CD4-positive, CD25-positive, alpha-beta regulatory T cell (primary cell): ENCODE data around the gene RAB20. TPM values are rescaled to one million over a fixed set of nuclear protein-coding genes. Genes with fewer than 3 reads are reported as not detected.

Source experiments
- ATAC-seq, 2 donors: fragments of 150-1000 bp; cut with Tn5 transposase; one replicate each; pipeline ENCODE4 v1.10.0; 2021; ENCODE audit warnings: low read depth in 2 of 2, moderate number of reproducible peaks in 2 of 2, moderate library complexity in 1 of 2
- DNase-seq, 3 donors: peaks; one replicate each; pipeline versions ENCODE4 v3.0.0 to v3.0.0-alpha.2; 2012 to 2022; ENCODE audit warnings: mixed read lengths in 1 of 3
- H3K27ac ChIP-seq: one replicate; pipeline ENCODE4 v1.7.0; 2013; ENCODE audit warnings: mild to moderate bottlenecking, low read length; ENCODE audit not compliant: insufficient read depth, poor library complexity, severe bottlenecking
- H3K27me3 ChIP-seq: one replicate; pipeline ENCODE4 v1.7.0; 2013; ENCODE audit warnings: low read length; ENCODE audit not compliant: control insufficient read depth, insufficient read depth
- H3K36me3 ChIP-seq: one replicate; pipeline ENCODE4 v1.7.0; 2013; ENCODE audit warnings: mild to moderate bottlenecking, low read length, moderate library complexity; ENCODE audit not compliant: control insufficient read depth, insufficient read depth
- H3K4me1 ChIP-seq: 2 replicates; pipeline ENCODE4 v1.7.0; 2013; ENCODE audit warnings: mild to moderate bottlenecking, low read length; ENCODE audit not compliant: insufficient read depth, control insufficient read depth, poor library complexity, severe bottlenecking
- H3K4me3 ChIP-seq: one replicate; pipeline ENCODE4 v1.7.0; 2013; ENCODE audit warnings: low read depth, mild to moderate bottlenecking, low read length, moderate library complexity
- H3K9me3 ChIP-seq, 2 experiments: 1 replicate in 1 of 2; 2 replicates in 1 of 2; pipeline ENCODE4 v1.7.0; 2013; ENCODE audit warnings: low read length in 2 of 2, mild to moderate bottlenecking in 1 of 2, moderate library complexity in 1 of 2; ENCODE audit not compliant: control insufficient read depth in 2 of 2
- H3K27ac Mint-ChIP-seq, 3 donors: one replicate each; pipeline ENCODE4 v1.8.0; 2020 to 2022; ENCODE audit warnings: mild to moderate bottlenecking in 3 of 3, mixed read lengths in 3 of 3, moderate library complexity in 2 of 3
- H3K27me3 Mint-ChIP-seq: one replicate; pipeline ENCODE4 v1.8.0; 2022; ENCODE audit warnings: mild to moderate bottlenecking, mixed read lengths
- H3K36me3 Mint-ChIP-seq: one replicate; pipeline ENCODE4 v1.8.0; 2020; ENCODE audit warnings: mixed read lengths
- H3K4me1 Mint-ChIP-seq, 4 donors: one replicate each; pipeline ENCODE4 v1.8.0; 2020 to 2022; ENCODE audit warnings: mixed read lengths in 4 of 4, mild to moderate bottlenecking in 1 of 4
- H3K4me3 Mint-ChIP-seq, 4 donors: one replicate each; pipeline ENCODE4 v1.8.0; 2020 to 2022; ENCODE audit warnings: mild to moderate bottlenecking in 4 of 4, mixed read lengths in 4 of 4, moderate library complexity in 3 of 4
- H3K9me3 Mint-ChIP-seq, 7 donors: one replicate each; pipeline ENCODE4 v1.8.0; 2020 to 2022; ENCODE audit warnings: mixed read lengths in 7 of 7, mild to moderate bottlenecking in 3 of 7, moderate library complexity in 2 of 7
- polyA plus RNA-seq, 4 donors: library from polyadenylated mRNA; unstranded; fragments of 300-500 nt; fragmentation: Illumina TruSeq; gene quantifications; one replicate each; pipeline ENCODE4 v1.2.3, GENCODE V29; 2021
- total RNA-seq: library from RNA; stranded (reverse); gene quantifications from one replicate; pipeline ENCODE4 v1.2.3, GENCODE V29; 2022

The RAB20 gene
- total and polyA plus RNA-seq, 5 donors from 2014 or later, result 1.2 to 4.7 (median 2.4) TPM; not detected in 1

- ATAC-seq (no peak), DNase-seq (no peak)
- no peak overlapping the region for H3K4me3 Mint-ChIP-seq
- H3K9me3 Mint-ChIP-seq, result no peaks in the 10 kb centered on the region
- peaks cover 4% of the 10 kb centered on the region for H3K27me3 ChIP-seq
- peaks cover 0 to 24% (median 18%) of the 10 kb centered on the region in 4 donors for H3K4me1 Mint-ChIP-seq
- no peaks in the 10 kb centered on the region for H3K9me3 ChIP-seq
- no peaks in the 10 kb centered on the region for H3K36me3 Mint-ChIP-seq
- H3K27ac Mint-ChIP-seq, result no peak overlapping the region
- H3K4me3 ChIP-seq, result no peak overlapping the region
- peaks cover 18% of the 10 kb centered on the region for H3K4me1 ChIP-seq
- no peaks in the 10 kb centered on the region for H3K36me3 ChIP-seq
- H3K27me3 Mint-ChIP-seq, result peaks cover 26% of the 10 kb centered on the region
- no peak overlapping the region for H3K27ac ChIP-seq
These were observed 3.8 kb downstream of the RAB20 start for GRCh38 chr13:110557610-110558305.

GRCh38 chr13:110557082-110557481, 4.4 kb downstream of the RAB20 start:
- Histone ChIP-seq H3K27ac (no peak overlapping the region), H3K4me1 (peaks cover 13% of the 10 kb centered on the region), H3K4me3 (no peak overlapping the region), H3K36me3 (no peaks in the 10 kb centered on the region), H3K9me3 (no peaks in the 10 kb centered on the region), H3K27me3 (peaks cover 4% of the 10 kb centered on the region)
- ATAC-seq, result no peak
- Mint-ChIP-seq H3K9me3 (no peaks in the 10 kb centered on the region), H3K27me3 (peaks cover 20% of the 10 kb centered on the region), H3K36me3 (no peaks in the 10 kb centered on the region), H3K4me3 (peak overlapping the region in 1 of 4 donors; percentile 9), H3K27ac (peak overlapping the region in 2 of 3 donors; percentile 4 to 21), H3K4me1 (peaks cover 0 to 19% (median 15%) of the 10 kb centered on the region in 4 donors)
- DNase-seq, result no peak

- Mint-ChIP-seq H3K9me3 (no peaks in the 10 kb centered on the region), H3K36me3 (no peaks in the 10 kb centered on the region), H3K27me3 (peaks cover 15% of the 10 kb centered on the region), H3K4me1 (peaks cover 0 to 16% (median 12%) of the 10 kb centered on the region in 4 donors), H3K27ac (peak overlapping the region in 1 of 3 donors; percentile 88), H3K4me3 (peak overlapping the region in 1 of 4 donors; percentile 7)
- Histone ChIP-seq H3K4me3 (no peak overlapping the region), H3K27ac (no peak overlapping the region), H3K27me3 (peaks cover 4% of the 10 kb centered on the region), H3K36me3 (no peaks in the 10 kb centered on the region), H3K4me1 (peaks cover 6% of the 10 kb centered on the region), H3K9me3 (no peaks in the 10 kb centered on the region)
- ATAC-seq, result no peak
- DNase-seq, result no peak
These were observed 5.3 kb downstream of the RAB20 start for GRCh38 chr13:110556224-110556606.

GRCh38 chr13:110555601-110556223, 5.8 kb downstream of the RAB20 start:
- H3K36me3 Mint-ChIP-seq, result no peaks in the 10 kb centered on the region
- H3K27ac Mint-ChIP-seq, result peak overlapping the region in 2 of 3 donors; percentile 50 to 88
- no peaks in the 10 kb centered on the region for H3K9me3 Mint-ChIP-seq

GRCh38 chr13:110554946-110555345, 6.6 kb downstream of the RAB20 start:
- no peak overlapping the region for H3K4me3 ChIP-seq
- H3K27me3 ChIP-seq, result no peaks in the 10 kb centered on the region
- H3K27ac Mint-ChIP-seq, result peak overlapping the region in 1 of 3 donors; percentile 50
- no peaks in the 10 kb centered on the region for H3K9me3 ChIP-seq
- no peak overlapping the region for H3K27ac ChIP-seq
- H3K9me3 Mint-ChIP-seq, result no peaks in the 10 kb centered on the region
- H3K4me3 Mint-ChIP-seq, result no peak overlapping the region
- peaks cover 0 to 8% (median 5%) of the 10 kb centered on the region in 4 donors for H3K4me1 Mint-ChIP-seq
- no peaks in the 10 kb centered on the region for H3K36me3 Mint-ChIP-seq
- H3K36me3 ChIP-seq, result no peaks in the 10 kb centered on the region
- no peaks in the 10 kb centered on the region for H3K4me1 ChIP-seq
- H3K27me3 Mint-ChIP-seq, result peaks cover 5% of the 10 kb centered on the region
- DNase-seq (no peak), ATAC-seq (no peak)

More at GRCh38 chr13:110555601-110556223, 5.8 kb downstream of the RAB20 start:
- H3K4me3 ChIP-seq, result no peak overlapping the region
- no peaks in the 10 kb centered on the region for H3K36me3 ChIP-seq
- H3K4me1 Mint-ChIP-seq, result peaks cover 0 to 14% (median 11%) of the 10 kb centered on the region in 4 donors
- peaks cover 3% of the 10 kb centered on the region for H3K27me3 ChIP-seq
- peaks cover 1% of the 10 kb centered on the region for H3K4me1 ChIP-seq
- peak overlapping the region in 1 of 4 donors; percentile 7 for H3K4me3 Mint-ChIP-seq
- no peaks in the 10 kb centered on the region for H3K9me3 ChIP-seq
- ATAC-seq (no peak), DNase-seq (no peak)
- peaks cover 11% of the 10 kb centered on the region for H3K27me3 Mint-ChIP-seq
- no peak overlapping the region for H3K27ac ChIP-seq

- peaks cover 0 to 2% (median 0%) of the 10 kb centered on the region in 7 donors for H3K9me3 Mint-ChIP-seq
These were observed 7.2 kb downstream of the RAB20 start for GRCh38 chr13:110554227-110554836.

GRCh38 chr13:110553417-110553816, 8.1 kb downstream of the RAB20 start:
- DNase-seq (no peak), ATAC-seq (no peak)
- Histone ChIP-seq H3K27ac (no peak overlapping the region), H3K4me3 (no peak overlapping the region), H3K9me3 (no peaks in the 10 kb centered on the region), H3K4me1 (no peaks in the 10 kb centered on the region), H3K27me3 (no peaks in the 10 kb centered on the region), H3K36me3 (no peaks in the 10 kb centered on the region)
- H3K27ac Mint-ChIP-seq, result no peak overlapping the region
- peaks cover 0 to 8% (median 3%) of the 10 kb centered on the region in 4 donors for H3K4me1 Mint-ChIP-seq
- no peaks in the 10 kb centered on the region for H3K36me3 Mint-ChIP-seq
- H3K4me3 Mint-ChIP-seq, result no peak overlapping the region
- H3K9me3 Mint-ChIP-seq, result peaks cover 0 to 2% (median 0%) of the 10 kb centered on the region in 7 donors
- H3K27me3 Mint-ChIP-seq, result peaks cover 5% of the 10 kb centered on the region

More at GRCh38 chr13:110554227-110554836, 7.2 kb downstream of the RAB20 start:
- H3K36me3 Mint-ChIP-seq, result no peaks in the 10 kb centered on the region
- H3K4me3 Mint-ChIP-seq, result no peak overlapping the region
- no peak for DNase-seq
- H3K27me3 Mint-ChIP-seq, result peaks cover 5% of the 10 kb centered on the region
- Histone ChIP-seq H3K4me3 (no peak overlapping the region), H3K4me1 (no peaks in the 10 kb centered on the region), H3K9me3 (no peaks in the 10 kb centered on the region), H3K27ac (no peak overlapping the region), H3K36me3 (no peaks in the 10 kb centered on the region), H3K27me3 (no peaks in the 10 kb centered on the region)
- H3K27ac Mint-ChIP-seq, result no peak overlapping the region
- peaks cover 0 to 8% (median 3%) of the 10 kb centered on the region in 4 donors for H3K4me1 Mint-ChIP-seq
- ATAC-seq, result no peak
